GM23338 (cell line): ENCODE data around the gene WNT2. TPM values are rescaled to one million over a fixed set of nuclear protein-coding genes. Genes with fewer than 3 reads are reported as not detected.

ENCODE experiments used
- ATAC-seq: fragments of 200-7000 bp; cut with Tn5 transposase; 3 replicates; pipeline ENCODE4 v1.9.1; 2020
- DNase-seq: peaks from one replicate; pipeline ENCODE4 v3.0.0-alpha.2; 2015; ENCODE audit warnings: low spot score
- H2AFZ ChIP-seq: fragments of 200-600 bp; sonication (generic); 2 replicates; pipeline ENCODE4 v1.8.0; 2016; ENCODE audit warnings: antibody characterized with exemption, mild to moderate bottlenecking, moderate library complexity
- H3F3A ChIP-seq: fragments of 200-600 bp; sonication (generic); replicated peaks from 2 replicates; pipeline ENCODE4 v1.8.0; 2017; ENCODE audit warnings: antibody characterized with exemption, mixed run types, low read depth
- H3K27ac ChIP-seq: fragments of 200-600 bp; sonication (generic); 2 replicates; pipeline ENCODE4 v1.6.1; 2016; ENCODE audit warnings: low read depth
- H3K27me3 ChIP-seq: fragments of 200-600 bp; sonication (generic); 2 replicates; pipeline ENCODE4 v1.8.0; 2016; ENCODE audit warnings: mild to moderate bottlenecking, mixed run types, moderate library complexity; ENCODE audit not compliant: insufficient read depth
- H3K36me3 ChIP-seq: fragments of 200-600 bp; sonication (generic); 2 replicates; pipeline ENCODE4 v1.8.0; 2016; ENCODE audit warnings: mild to moderate bottlenecking; ENCODE audit not compliant: insufficient read depth
- H3K4me1 ChIP-seq: fragments of 200-600 bp; sonication (generic); 2 replicates; pipeline ENCODE4 v1.8.0; 2016; ENCODE audit warnings: mild to moderate bottlenecking, moderate library complexity; ENCODE audit not compliant: insufficient read depth
- H3K4me2 ChIP-seq: fragments of 200-600 bp; sonication (generic); 2 replicates; pipeline ENCODE4 v1.7.1; 2017; ENCODE audit warnings: mixed run types
- H3K4me3 ChIP-seq: fragments of 200-600 bp; sonication (generic); 2 replicates; pipeline ENCODE4 v1.6.1; 2016; ENCODE audit warnings: mixed run types
- H3K79me2 ChIP-seq: fragments of 200-600 bp; sonication (generic); replicated peaks from 2 replicates; pipeline ENCODE4 v1.8.0; 2017; ENCODE audit warnings: mild to moderate bottlenecking; ENCODE audit not compliant: insufficient read depth
- H3K9me2 ChIP-seq: fragments of 200-600 bp; sonication (generic); 2 replicates; pipeline ENCODE4 v1.8.0; 2017; ENCODE audit not compliant: insufficient read depth
- H4K20me1 ChIP-seq: fragments of 200-600 bp; sonication (generic); replicated peaks from 2 replicates; pipeline ENCODE4 v1.8.0; 2017; ENCODE audit warnings: mild to moderate bottlenecking; ENCODE audit not compliant: insufficient read depth
- H3K27ac Mint-ChIP-seq: 2 replicates; pipeline ENCODE4 v1.8.0; 2020; ENCODE audit warnings: inconsistent platforms, mild to moderate bottlenecking, moderate library complexity, mixed read lengths
- H3K27me3 Mint-ChIP-seq: 3 replicates; pipeline ENCODE4 v1.8.0; 2022; ENCODE audit warnings: low read depth, mild to moderate bottlenecking, moderate library complexity, mixed read lengths, inconsistent platforms; ENCODE audit not compliant: insufficient read depth, poor library complexity
- H3K36me3 Mint-ChIP-seq: 3 replicates; pipeline ENCODE4 v1.8.0; 2021; ENCODE audit warnings: low read depth, mild to moderate bottlenecking, inconsistent platforms, moderate library complexity, mixed read lengths
- H3K4me1 Mint-ChIP-seq: 3 replicates; pipeline ENCODE4 v1.8.0; 2020; ENCODE audit warnings: mild to moderate bottlenecking, inconsistent platforms, mixed read lengths
- H3K4me3 Mint-ChIP-seq: 3 replicates; pipeline ENCODE4 v1.8.0; 2021; ENCODE audit warnings: moderate library complexity, mild to moderate bottlenecking, inconsistent platforms, mixed read lengths
- H3K9me3 Mint-ChIP-seq: 3 replicates; pipeline ENCODE4 v1.8.0; 2020; ENCODE audit warnings: moderate library complexity, mild to moderate bottlenecking, inconsistent platforms, mixed read lengths
- CREB1 ChIP-seq: fragments of 250-450 bp; sonication (Bioruptor Pico); IDR thresholded peaks from 2 replicates; pipeline ENCODE4 v1.5.0; 2020; ENCODE audit warnings: low read depth, mild to moderate bottlenecking, moderate library complexity
- CTCF ChIP-seq, 2 experiments: fragments of 200-600 bp in 1 of 2; sonication (generic) in 1 of 2; conservative IDR thresholded peaks; 2 replicates each; pipeline versions ENCODE4 v1.5.1 to v1.6.1; 2016 to 2017; ENCODE audit warnings: antibody characterized with exemption in 2 of 2, low read depth in 2 of 2, mild to moderate bottlenecking in 2 of 2, moderate library complexity in 1 of 2
- ETS1 ChIP-seq: IDR thresholded peaks from 2 replicates; pipeline ENCODE4 v1.6.1; 2016; ENCODE audit warnings: antibody characterized with exemption
- EZH2phosphoT487 ChIP-seq: fragments of 200-600 bp; sonication (generic); IDR thresholded peaks from one replicate; pipeline ENCODE4 v1.8.1; 2018; ENCODE audit warnings: antibody characterized with exemption; ENCODE audit not compliant: unreplicated experiment
- JUNB ChIP-seq: IDR thresholded peaks from one replicate; pipeline ENCODE4 v1.6.1; 2016; ENCODE audit warnings: antibody characterized with exemption; ENCODE audit not compliant: unreplicated experiment
- NANOG ChIP-seq: IDR thresholded peaks from 2 replicates; pipeline ENCODE4 v1.6.1; 2016; ENCODE audit warnings: antibody characterized with exemption, borderline replicate concordance
- POLR2AphosphoS5 ChIP-seq: IDR thresholded peaks from 2 replicates; pipeline ENCODE4 v1.6.1; 2016; ENCODE audit warnings: antibody characterized with exemption, low read depth
- ZNF331 ChIP-seq: fragments of 250-450 bp; sonication (Bioruptor Pico); IDR thresholded peaks from 2 replicates; pipeline ENCODE4 v1.5.0; 2020; ENCODE audit warnings: low read depth, mild to moderate bottlenecking, moderate library complexity
- ZNF462 ChIP-seq: fragments of 250-450 bp; sonication (Bioruptor Pico); IDR thresholded peaks from 2 replicates; pipeline ENCODE4 v1.5.0; 2020; ENCODE audit warnings: mild to moderate bottlenecking, moderate library complexity
- polyA plus RNA-seq: library from polyadenylated mRNA; unstranded; fragments of >200 nt; fragmentation: Nextera tagmentation; extraction: Ambion mirVana; gene quantifications from 2 replicates; pipeline ENCODE4 v1.2.1, GENCODE V29; 2016
- total RNA-seq: library from RNA; depleted of rRNA; stranded (reverse); fragments of >200 nt; shearing (Covaris generic); gene quantifications from 2 replicates; pipeline ENCODE4 v1.2.3, GENCODE V29; 2014

WNT2 gene
- total and polyA plus RNA-seq, 2 experiments from 2014 or later = not detected

GRCh38 chr7:117262546-117262945 is 60.3 kb downstream of the WNT2 start:
- no peaks in the 10 kb centered on the region for H3K4me1 ChIP-seq
- Mint-ChIP-seq H3K27me3 (no peaks in the 10 kb centered on the region), H3K36me3 (no peaks in the 10 kb centered on the region), H3K4me1 (no peaks in the 10 kb centered on the region), H3K27ac (no peak overlapping the region), H3K9me3 (no peaks in the 10 kb centered on the region), H3K4me3 (no peak overlapping the region)
- no peak overlapping the region for H3K27ac ChIP-seq
- H3F3A ChIP-seq = no peaks in the 10 kb centered on the region
- H4K20me1 ChIP-seq = no peaks in the 10 kb centered on the region
- TF ChIP-seq CTCF (conservative IDR thresholded peaks at IDR 0.05; ENCODE audit: low read depth in 2 of 2) = no peak
- no peak for TF ChIP-seq CREB1 (CRISPR knock-in tag)
- TF ChIP-seq JUNB = no peak
- no peaks in the 10 kb centered on the region for H3K27me3 ChIP-seq
- DNase-seq = no peak
- no peaks in the 10 kb centered on the region for H3K36me3 ChIP-seq
- H2AFZ ChIP-seq = no peak overlapping the region
- no peak for ATAC-seq
- no peak overlapping the region for H3K4me3 ChIP-seq
- H3K4me2 ChIP-seq = no peak overlapping the region
- peaks cover 2% of the 10 kb centered on the region; the same call in 1 of the 2 replicates for H3K9me2 ChIP-seq
- no peaks in the 10 kb centered on the region for H3K79me2 ChIP-seq

GRCh38 chr7:117259615-117260014 is 63.2 kb downstream of the WNT2 start:
- Mint-ChIP-seq H3K27ac (no peak overlapping the region), H3K27me3 (no peaks in the 10 kb centered on the region), H3K9me3 (no peaks in the 10 kb centered on the region), H3K4me3 (no peak overlapping the region), H3K4me1 (no peaks in the 10 kb centered on the region), H3K36me3 (no peaks in the 10 kb centered on the region)
- no peaks in the 10 kb centered on the region for H4K20me1 ChIP-seq
- no peaks in the 10 kb centered on the region for H3K4me1 ChIP-seq
- H3K27ac ChIP-seq = no peak overlapping the region
- TF ChIP-seq POLR2AphosphoS5 (no peak), EZH2phosphoT487 (no peak), NANOG (no peak), JUNB (no peak), ETS1 (no peak), ZNF331 (CRISPR knock-in tag) (no peak)
- H3K4me3 ChIP-seq = no peak overlapping the region
- peaks cover 2% of the 10 kb centered on the region; the same call in 1 of the 2 replicates for H3K9me2 ChIP-seq
- no peaks in the 10 kb centered on the region for H3K79me2 ChIP-seq
- DNase-seq = no peak
- H3K4me2 ChIP-seq = no peak overlapping the region
- no peaks in the 10 kb centered on the region for H3F3A ChIP-seq
- ATAC-seq = no peak
- H3K27me3 ChIP-seq = no peaks in the 10 kb centered on the region
- H2AFZ ChIP-seq = no peak overlapping the region
- H3K36me3 ChIP-seq = no peaks in the 10 kb centered on the region

- H3K27me3 ChIP-seq = no peaks in the 10 kb centered on the region
- Mint-ChIP-seq H3K4me1 (no peaks in the 10 kb centered on the region), H3K27ac (no peak overlapping the region), H3K36me3 (no peaks in the 10 kb centered on the region), H3K27me3 (no peaks in the 10 kb centered on the region), H3K4me3 (no peak overlapping the region), H3K9me3 (no peaks in the 10 kb centered on the region)
- peaks cover 17% of the 10 kb centered on the region; the same call in 1 of the 2 replicates for H3K9me2 ChIP-seq
- no peak overlapping the region for H2AFZ ChIP-seq
- no peaks in the 10 kb centered on the region for H4K20me1 ChIP-seq
- H3K27ac ChIP-seq = no peak overlapping the region
- no peaks in the 10 kb centered on the region for H3K36me3 ChIP-seq
- no peaks in the 10 kb centered on the region for H3K79me2 ChIP-seq
- no peak for DNase-seq
- H3K4me2 ChIP-seq = no peak overlapping the region
- no peak overlapping the region for H3K4me3 ChIP-seq
- H3K4me1 ChIP-seq = no peaks in the 10 kb centered on the region
- no peaks in the 10 kb centered on the region for H3F3A ChIP-seq
- ATAC-seq = no peak
- TF ChIP-seq ZNF462 (CRISPR knock-in tag) = no peak
Observed at GRCh38 chr7:117251687-117252086, 71.2 kb downstream of the WNT2 start.
